ENCODE measurements around the gene WFDC1. TPM values are rescaled to one million over a fixed set of nuclear protein-coding genes. Genes with fewer than 3 reads are reported as not detected.
"Not testable (repeated sequence)": the region's sequence is repeated elsewhere in the genome, so short reads cannot be mapped to it uniquely, and the experiment has no call there.

The WFDC1 gene
- total RNA-seq, 1 donor from 2014 or later, result not detected

- no peak for DNase-seq
Observed at GRCh38 chr16:84330685-84331050, 36.0 kb downstream of the WFDC1 start.

DNA sequence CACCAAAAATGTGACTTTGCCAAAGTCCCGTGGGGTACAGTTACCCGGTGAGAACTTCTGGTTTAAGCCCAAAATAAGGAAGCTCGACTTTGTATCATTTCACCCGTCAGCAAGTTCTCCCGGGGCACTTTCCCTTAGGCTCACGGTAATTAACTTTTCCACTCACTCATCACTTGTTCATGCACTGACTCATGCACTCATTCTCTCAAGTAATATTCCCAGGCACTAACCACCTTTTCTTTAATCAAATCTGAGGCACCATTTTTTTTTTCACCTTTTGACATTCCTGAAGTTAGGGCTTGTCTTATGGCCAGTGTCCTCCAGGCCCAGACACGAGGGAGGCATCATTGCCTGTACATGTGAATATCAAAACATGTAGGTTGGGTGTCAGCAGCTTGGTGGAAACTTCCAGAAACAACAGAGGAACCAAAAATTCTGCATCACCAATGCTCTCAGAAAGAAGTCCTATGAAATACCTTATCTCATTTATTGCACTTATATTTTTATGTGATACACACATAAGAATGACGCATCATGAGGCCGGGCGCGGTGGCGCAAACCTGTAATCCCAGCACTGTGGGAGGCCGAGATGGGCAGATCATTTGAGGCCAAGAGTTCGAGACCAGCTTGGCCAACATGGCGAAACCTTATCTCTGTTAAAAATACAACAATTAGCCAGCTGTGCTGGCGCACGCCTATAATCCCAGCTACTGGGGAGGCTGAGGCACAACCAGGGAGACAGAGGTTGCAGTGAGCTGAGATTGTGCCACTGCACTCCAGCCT, 37.5 kb downstream of the WFDC1 start:
- DNase-seq, result no peak

DNA sequence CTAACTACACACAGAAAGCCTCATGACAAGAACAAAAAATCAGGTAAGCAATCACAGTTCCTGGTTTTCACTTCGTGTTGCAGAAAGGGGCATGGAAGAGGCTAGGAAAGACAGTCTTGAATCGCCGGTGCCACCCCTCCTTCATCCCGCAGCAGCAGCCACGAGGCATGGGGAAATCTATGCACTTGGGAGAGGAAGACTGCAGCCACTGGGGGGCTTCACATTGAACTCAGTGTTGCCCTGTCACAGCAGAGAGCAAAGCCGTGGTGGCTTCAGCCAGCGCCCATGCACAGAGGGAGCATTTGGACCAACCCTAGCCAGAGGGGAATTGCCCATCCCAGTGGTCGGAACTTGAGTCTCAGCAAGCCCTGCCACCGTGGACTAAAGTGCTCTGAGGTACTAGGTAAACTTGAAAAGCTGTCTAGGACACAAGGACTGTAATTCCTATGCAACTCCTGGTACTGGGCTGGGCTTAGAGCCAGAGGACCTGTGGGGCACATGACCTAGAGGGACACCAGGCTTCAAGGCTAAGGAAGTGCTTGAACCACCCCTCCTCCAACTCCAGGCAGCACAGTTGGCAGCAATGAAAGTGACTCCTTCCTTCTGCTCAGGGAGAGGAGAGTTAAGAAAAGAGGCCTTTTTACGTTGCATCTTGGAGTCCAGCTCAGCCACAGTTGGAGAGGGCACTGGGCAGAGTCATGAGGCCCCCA, 38.5 kb downstream of the WFDC1 start:
- no peak for DNase-seq

DNA sequence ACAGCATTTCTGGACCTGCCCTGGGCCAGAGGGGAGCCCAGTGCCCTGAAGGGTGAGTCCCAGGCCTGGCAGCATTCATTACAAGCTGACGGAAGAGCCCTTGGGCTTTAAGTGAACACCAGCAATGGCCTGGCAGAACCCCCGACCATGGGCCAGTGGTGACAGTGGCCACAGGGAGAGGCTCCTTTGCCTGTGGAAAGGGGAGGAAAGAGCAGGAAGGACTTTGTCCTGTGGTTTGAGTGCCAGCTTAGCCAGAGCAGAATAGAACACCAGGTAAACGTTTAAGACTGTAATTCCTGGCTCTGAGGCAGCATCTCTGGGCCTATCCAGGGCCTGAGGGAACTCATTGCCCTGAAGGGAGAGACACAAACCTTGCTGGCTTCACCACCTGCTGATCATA, 39.4 kb downstream of the WFDC1 start:
- DNase-seq, result no peak

- no peak for DNase-seq
Observed at GRCh38 chr16:84334482-84334881, 39.8 kb downstream of the WFDC1 start.

- DNase-seq, result not testable (repeated sequence)
Observed at GRCh38 chr16:84337236-84337635, 42.6 kb downstream of the WFDC1 start.

DNA sequence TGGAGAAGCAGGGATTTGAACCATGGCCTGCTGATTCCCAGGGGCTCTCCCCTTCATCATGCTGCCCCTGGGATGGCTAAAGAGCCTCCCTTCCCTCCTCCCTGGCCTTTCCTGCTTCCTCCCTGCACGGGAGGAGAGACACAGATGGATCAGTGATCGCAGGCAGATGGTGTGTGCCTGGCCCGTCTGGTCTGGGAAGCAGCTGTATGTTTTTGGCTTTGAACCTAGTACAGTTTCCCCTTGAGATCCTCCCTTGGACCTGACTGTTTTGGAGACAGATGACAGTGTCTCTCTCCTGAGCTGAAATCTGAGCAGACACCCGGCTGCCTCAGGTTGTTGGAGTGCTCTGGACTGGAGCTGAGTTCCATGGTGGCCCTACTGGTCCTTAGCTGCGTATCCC, 44.6 kb downstream of the WFDC1 start:
- no peak for DNase-seq

GRCh38 chr16:84339766-84340165, 45.1 kb downstream of the WFDC1 start:
- DNase-seq, result no peak

GRCh38 chr16:84340325-84341040, 45.8 kb downstream of the WFDC1 start:
- DNase-seq, result no peak

DNA sequence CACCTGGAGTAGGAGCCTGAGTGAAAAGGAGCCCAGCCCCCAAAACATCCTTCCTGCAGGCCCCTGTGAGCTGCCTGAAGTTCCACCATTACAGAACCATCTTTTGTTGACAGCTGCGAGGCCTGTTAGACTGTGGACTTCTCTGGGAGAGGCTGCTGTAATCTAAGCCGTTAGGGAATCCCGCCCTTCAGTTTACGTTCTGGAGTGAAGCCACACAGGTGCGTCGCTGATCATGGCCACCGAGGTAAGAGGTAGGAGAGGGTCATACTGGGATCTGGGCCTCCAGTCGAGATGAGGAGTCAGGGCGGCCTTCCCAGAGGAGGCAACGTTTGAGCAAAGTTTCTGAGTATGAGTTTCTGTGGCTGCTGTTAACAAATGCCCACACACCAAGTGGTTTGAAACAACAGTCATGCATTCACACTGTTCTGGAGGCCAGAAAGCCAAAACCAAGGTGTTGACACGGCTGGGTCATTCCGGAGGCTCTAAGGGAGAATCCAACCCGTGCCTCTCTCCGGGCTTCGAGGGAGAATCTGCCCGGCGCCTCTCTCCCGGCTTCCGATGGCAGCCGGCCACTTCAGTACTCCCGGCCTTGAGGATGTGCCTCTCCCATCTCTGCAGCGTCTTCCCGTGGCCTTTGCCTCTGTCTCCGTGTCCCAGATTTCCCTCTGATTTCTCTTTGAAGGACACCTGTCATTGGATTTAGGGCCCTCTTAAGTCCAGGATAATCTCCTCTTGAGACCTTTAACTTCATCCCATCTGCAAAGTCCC, 47.0 kb downstream of the WFDC1 start:
- no peak for DNase-seq

DNA sequence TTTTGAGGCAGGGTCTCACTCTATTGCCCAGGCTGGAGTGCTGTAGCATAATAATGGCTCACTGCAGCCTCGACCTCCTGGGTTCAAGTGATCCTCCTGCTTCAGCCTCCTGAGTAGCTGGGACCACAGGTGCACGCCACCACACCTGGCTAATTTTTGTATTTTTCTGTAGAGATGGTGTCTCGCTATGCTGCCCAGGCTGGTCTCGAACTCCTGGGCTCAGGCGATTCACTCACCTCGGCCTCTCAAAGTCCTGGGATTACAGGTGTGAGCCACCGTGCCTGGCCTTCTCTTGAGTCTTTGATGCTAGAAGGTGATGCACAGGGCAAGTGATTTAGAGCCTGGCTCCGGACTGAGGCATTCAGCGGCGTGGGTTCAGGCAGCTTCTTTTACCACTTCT, 49.1 kb downstream of the WFDC1 start:
- not testable (repeated sequence) for DNase-seq

- DNase-seq, result no peak
Observed at GRCh38 chr16:84344781-84345180, 50.1 kb downstream of the WFDC1 start.

GRCh38 chr16:84347161-84347560, 52.5 kb downstream of the WFDC1 start:
- DNase-seq, result no peak

- no peak for DNase-seq
Observed at GRCh38 chr16:84348386-84348888, 53.8 kb downstream of the WFDC1 start.

DNA sequence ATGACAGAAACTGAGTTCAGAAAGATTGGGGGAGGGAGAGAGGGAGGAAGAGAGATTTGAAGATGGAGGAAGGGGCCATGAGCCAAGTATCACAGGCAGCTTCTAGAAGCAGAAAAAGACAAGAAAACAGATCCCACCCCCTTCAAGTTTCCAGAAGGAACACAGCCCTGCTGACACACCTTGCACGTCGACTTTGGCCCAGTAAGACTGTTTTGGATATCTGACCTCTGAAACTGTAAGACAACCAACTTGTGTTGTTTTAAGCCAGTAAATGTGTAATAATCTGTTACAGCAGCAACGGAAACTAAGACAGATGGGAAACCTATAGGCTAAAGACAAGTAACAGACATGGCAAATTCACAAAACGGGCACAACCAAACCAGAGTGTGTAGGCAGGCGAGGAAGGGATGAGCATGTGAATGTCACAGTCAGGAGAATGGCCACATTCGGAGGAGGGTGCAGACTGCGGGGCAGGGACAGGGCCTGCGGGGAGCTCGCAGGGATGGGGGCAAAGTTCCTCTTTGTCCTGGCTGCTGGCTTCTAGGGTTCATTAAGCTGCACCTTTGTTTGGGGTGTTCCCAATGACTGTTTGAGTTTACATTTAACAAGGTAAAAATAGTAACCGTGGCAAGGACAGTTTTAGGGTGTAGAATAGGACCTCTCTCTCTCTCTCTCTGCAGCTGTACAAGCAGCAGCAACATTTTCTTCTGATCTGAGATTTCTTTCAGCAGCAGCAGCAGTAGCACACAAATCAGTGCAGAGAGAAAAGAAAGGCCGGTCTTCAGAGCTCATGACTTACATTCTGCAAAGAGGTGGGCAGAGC, 55.4 kb downstream of the WFDC1 start:
- DNase-seq, result no peak

GRCh38 chr16:84350685-84351400, 56.2 kb downstream of the WFDC1 start:
- no peak for DNase-seq

DNA sequence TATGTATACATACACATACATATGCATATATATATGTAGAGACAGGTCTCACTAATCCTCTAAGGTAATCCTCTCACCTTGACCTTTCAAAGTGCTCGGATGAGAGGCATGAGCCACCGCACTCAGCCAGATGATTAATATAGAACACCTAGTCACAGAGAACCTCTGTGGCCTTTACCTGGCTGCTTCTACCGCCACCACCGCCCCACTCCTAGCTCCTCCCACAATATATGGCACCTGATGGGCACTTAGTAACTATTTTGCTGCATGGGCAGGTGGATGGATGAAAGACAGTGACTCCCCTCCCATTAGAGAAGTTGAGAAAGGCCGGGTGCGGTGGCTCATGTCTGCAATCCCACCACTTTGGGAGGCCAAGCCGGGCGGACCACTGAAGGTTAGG, 57.0 kb downstream of the WFDC1 start:
- DNase-seq, result no peak

DNA sequence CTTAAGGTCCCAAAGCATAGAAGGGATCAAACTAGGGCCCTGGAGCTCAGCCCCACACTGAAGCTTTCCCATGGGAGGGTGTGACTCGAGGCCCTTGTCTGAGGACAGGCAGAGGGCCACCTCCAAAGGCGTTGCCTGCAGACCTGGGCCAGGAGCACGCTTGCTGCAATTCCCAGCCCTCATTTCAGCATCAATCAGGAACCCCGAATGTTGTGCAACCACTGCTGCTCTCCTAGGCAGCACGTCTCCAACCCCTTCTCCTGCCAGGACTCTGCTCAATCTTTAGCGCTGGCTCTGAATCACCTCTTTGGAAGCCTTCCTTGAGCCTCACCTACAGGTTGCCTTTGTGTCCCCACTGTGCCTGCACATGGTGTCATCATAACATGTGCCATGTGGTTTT, 59.6 kb downstream of the WFDC1 start:
- no peak for DNase-seq

- no peak for DNase-seq
Observed at GRCh38 chr16:84355149-84355548, 60.5 kb downstream of the WFDC1 start.

GRCh38 chr16:84356176-84356575, 61.5 kb downstream of the WFDC1 start:
- DNase-seq, result no peak

DNA sequence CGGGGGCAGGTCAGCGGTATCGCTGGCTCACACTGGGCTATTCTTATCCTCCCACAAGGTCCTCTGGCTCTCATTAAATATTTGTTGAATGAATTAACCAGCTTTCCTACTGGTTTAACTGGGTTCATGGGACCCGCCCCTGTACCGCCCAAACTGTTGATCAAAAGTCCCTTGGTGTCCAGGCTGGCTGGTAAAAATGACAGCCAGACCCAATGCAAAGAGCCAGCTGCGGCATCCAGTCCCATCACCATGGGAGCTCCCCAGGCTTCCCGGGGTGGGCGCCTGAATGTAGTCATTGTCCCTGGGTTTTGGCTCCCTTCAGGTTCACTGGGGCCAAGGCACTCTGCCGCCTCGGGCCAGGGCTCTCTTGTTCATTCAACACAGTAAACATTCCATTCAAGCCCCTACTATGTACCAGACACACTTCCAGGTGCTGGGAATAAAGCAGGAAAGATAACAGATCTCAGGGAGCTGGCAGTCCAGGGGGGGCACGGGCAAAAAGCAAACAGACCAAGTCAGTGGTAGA, 62.0 kb downstream of the WFDC1 start:
- no peak for DNase-seq
